H9 (cell line): ENCODE data around the gene TENM4. TPM values are rescaled to one million over a fixed set of nuclear protein-coding genes. Genes with fewer than 3 reads are reported as not detected.

Experiments used
- DNase-seq: peaks from one replicate; pipeline ENCODE4 v3.0.0-alpha.2; 2017
- H2AFZ ChIP-seq: one replicate; pipeline ENCODE4 v1.6.1; 2013; ENCODE audit warnings: mild to moderate bottlenecking, low read length, control low read depth, moderate library complexity
- H2AK5ac ChIP-seq: 2 replicates; pipeline ENCODE4 v1.6.1; 2013; ENCODE audit warnings: low read length, control low read depth, mixed read lengths; ENCODE audit not compliant: insufficient read length
- H2BK120ac ChIP-seq: one replicate; pipeline ENCODE4 v1.6.1; 2013; ENCODE audit warnings: low read depth, mild to moderate bottlenecking, low read length, control low read depth, inconsistent platforms; ENCODE audit not compliant: poor library complexity, severe bottlenecking
- H2BK12ac ChIP-seq: 2 replicates; pipeline ENCODE4 v1.6.1; 2013; ENCODE audit warnings: low read length, control low read depth, mixed read lengths, low read depth; ENCODE audit not compliant: insufficient read length
- H2BK15ac ChIP-seq: 2 replicates; pipeline ENCODE4 v1.6.1; 2013; ENCODE audit warnings: low read depth, low read length, control low read depth
- H2BK20ac ChIP-seq: one replicate; pipeline ENCODE4 v1.6.1; 2013; ENCODE audit warnings: low read depth, mild to moderate bottlenecking, low read length, control low read depth, inconsistent platforms; ENCODE audit not compliant: poor library complexity, severe bottlenecking
- H2BK5ac ChIP-seq: 2 replicates; pipeline ENCODE4 v1.6.1; 2013; ENCODE audit warnings: low read length, control low read depth, mixed read lengths; ENCODE audit not compliant: insufficient read length
- H3K14ac ChIP-seq: 2 replicates; pipeline ENCODE4 v1.6.1; 2013; ENCODE audit warnings: low read length, control low read depth; ENCODE audit not compliant: insufficient read depth
- H3K18ac ChIP-seq: 2 replicates; pipeline ENCODE4 v1.6.1; 2013; ENCODE audit warnings: low read depth, mild to moderate bottlenecking, mixed read lengths, low read length, control low read depth; ENCODE audit not compliant: insufficient read length
- H3K23ac ChIP-seq: 2 replicates; pipeline ENCODE4 v1.6.1; 2013; ENCODE audit warnings: low read length, control low read depth, mixed read lengths, low read depth; ENCODE audit not compliant: insufficient read length
- H3K23me2 ChIP-seq: 2 replicates; pipeline ENCODE4 v1.6.1; 2013; ENCODE audit warnings: low read depth, mild to moderate bottlenecking, mixed read lengths, low read length, control low read depth; ENCODE audit not compliant: insufficient read length, poor library complexity, severe bottlenecking
- H3K27ac ChIP-seq: 2 replicates; pipeline ENCODE4 v1.5.1; 2013; ENCODE audit warnings: low read length, control low read depth, mixed read lengths, low read depth; ENCODE audit not compliant: insufficient read length
- H3K27me3 ChIP-seq: 2 replicates; pipeline ENCODE4 v1.6.1; 2013; ENCODE audit warnings: low read length, control low read depth, inconsistent platforms; ENCODE audit not compliant: insufficient read depth
- H3K4ac ChIP-seq: 2 replicates; pipeline ENCODE4 v1.6.1; 2013; ENCODE audit warnings: low read depth, mild to moderate bottlenecking, control low read depth, inconsistent platforms, low read length, moderate library complexity
- H3K4me1 ChIP-seq: 2 replicates; pipeline ENCODE4 v1.6.1; 2013; ENCODE audit warnings: low read length, control low read depth, inconsistent platforms; ENCODE audit not compliant: insufficient read depth
- H3K4me2 ChIP-seq: 2 replicates; pipeline ENCODE4 v1.6.1; 2013; ENCODE audit warnings: low read length, control low read depth, mixed read lengths; ENCODE audit not compliant: insufficient read length, insufficient read depth
- H3K56ac ChIP-seq: 2 replicates; pipeline ENCODE4 v1.6.1; 2013; ENCODE audit warnings: low read depth, mild to moderate bottlenecking, mixed read lengths, low read length, control low read depth; ENCODE audit not compliant: insufficient read length
- H3K79me1 ChIP-seq: 2 replicates; pipeline ENCODE4 v1.6.1; 2013; ENCODE audit warnings: low read depth, mild to moderate bottlenecking, moderate library complexity, low read length, control low read depth, inconsistent platforms; ENCODE audit not compliant: insufficient read depth, poor library complexity, severe bottlenecking
- H3K79me2 ChIP-seq: 2 replicates; pipeline ENCODE4 v1.6.1; 2013; ENCODE audit warnings: low read length, control low read depth, inconsistent platforms; ENCODE audit not compliant: insufficient read depth
- H3K9ac ChIP-seq: 2 replicates; pipeline ENCODE4 v1.6.1; 2013; ENCODE audit warnings: low read length, control low read depth, mixed read lengths; ENCODE audit not compliant: insufficient read length; ENCODE audit errors: extremely low read depth
- H3K9me3 ChIP-seq: one replicate; pipeline ENCODE4 v1.6.1; 2013; ENCODE audit warnings: low read depth, low read length, inconsistent platforms; ENCODE audit not compliant: control insufficient read depth
- H3T11ph ChIP-seq: one replicate; pipeline ENCODE4 v1.6.1; 2013; ENCODE audit warnings: mild to moderate bottlenecking, low read length, control low read depth, inconsistent platforms
- H4K20me1 ChIP-seq: one replicate; pipeline ENCODE4 v1.6.1; 2013; ENCODE audit not compliant: control insufficient read depth, insufficient read length, insufficient read depth
- H4K5ac ChIP-seq: 2 replicates; pipeline ENCODE4 v1.6.1; 2013; ENCODE audit warnings: low read depth, mild to moderate bottlenecking, mixed read lengths, low read length, control low read depth; ENCODE audit not compliant: insufficient read length
- H4K8ac ChIP-seq: replicated peaks from 2 replicates; pipeline ENCODE4 v1.6.1; 2013; ENCODE audit warnings: low read length, control low read depth, mixed read lengths, low read depth; ENCODE audit not compliant: insufficient read length
- H4K91ac ChIP-seq: 2 replicates; pipeline ENCODE4 v1.6.1; 2013; ENCODE audit warnings: low read depth, mild to moderate bottlenecking, moderate library complexity, mixed read lengths, low read length, control low read depth; ENCODE audit not compliant: insufficient read length
- H3K27ac Mint-ChIP-seq, 3 experiments: 2 replicates in 2 of 3; 3 replicates in 1 of 3; pipeline ENCODE4 v1.8.0; 2020 to 2021; ENCODE audit warnings: mixed read lengths in 3 of 3, mild to moderate bottlenecking in 1 of 3, moderate library complexity in 1 of 3
- H3K27me3 Mint-ChIP-seq: 2 replicates; pipeline ENCODE4 v1.8.0; 2021; ENCODE audit warnings: low read depth, mild to moderate bottlenecking, moderate library complexity, mixed read lengths
- H3K36me3 Mint-ChIP-seq, 3 experiments: 2 replicates in 2 of 3; 3 replicates in 1 of 3; pipeline ENCODE4 v1.8.0; 2020 to 2021; ENCODE audit warnings: low read depth in 3 of 3, mixed read lengths in 3 of 3; ENCODE audit not compliant: insufficient read depth in 1 of 3
- H3K4me1 Mint-ChIP-seq, 2 experiments: 2 replicates each; pipeline ENCODE4 v1.8.0; 2020; ENCODE audit warnings: mixed read lengths in 2 of 2
- H3K4me3 Mint-ChIP-seq, 2 experiments: 2 replicates in 1 of 2; 3 replicates in 1 of 2; pipeline ENCODE4 v1.8.0; 2020 to 2021; ENCODE audit warnings: mild to moderate bottlenecking in 2 of 2, mixed read lengths in 2 of 2, moderate library complexity in 1 of 2
- H3K9me3 Mint-ChIP-seq, 2 experiments: 2 replicates in 1 of 2; 3 replicates in 1 of 2; pipeline ENCODE4 v1.8.0; 2020; ENCODE audit warnings: mild to moderate bottlenecking in 2 of 2, mixed read lengths in 2 of 2, moderate library complexity in 1 of 2
- CTCF ChIP-seq: fragments of 200-600 bp; sonication (generic); conservative IDR thresholded peaks from 3 replicates; pipeline ENCODE4 v1.8.0; 2021; ENCODE audit warnings: antibody characterized with exemption, mild to moderate bottlenecking
- WGBS: extraction: QIAGEN DNeasy Blood & Tissue Kit; methylation state at CpG from one replicate; pipeline ENCODE4 v1.1.7; 2013; ENCODE audit warnings: missing lambda C conversion rate, low lambda C conversion rate, mixed read lengths; ENCODE audit not compliant: insufficient read length; ENCODE audit errors: extremely low coverage; 5-methylcytosine and 5-hydroxymethylcytosine counted together
- total RNA-seq: library from RNA; stranded (reverse); gene quantifications from 2 replicates; pipeline ENCODE4 v1.2.1, GENCODE V29; 2021

The TENM4 gene
- total RNA-seq, 1 experiment from 2014 or later, result 4.6 TPM

GRCh38 chr11:78957476-78958245 is 483.2 kb downstream of the TENM4 start:
- no peak for TF ChIP-seq CTCF
- Histone ChIP-seq H4K5ac (no peak overlapping the region), H3K9ac (no peak overlapping the region), H3K23me2 (peaks cover 8% of the 10 kb centered on the region), H3K23ac (no peak overlapping the region), H2BK15ac (no peak overlapping the region), H3K79me1 (no peaks in the 10 kb centered on the region), H2AK5ac (no peak overlapping the region), H2BK5ac (no peak overlapping the region), H3K27me3 (no peaks in the 10 kb centered on the region; the same call in 1 of the 2 replicates), H3K4me1 (peaks cover 2% of the 10 kb centered on the region), H2BK12ac (no peak overlapping the region), H3K4ac (no peak overlapping the region), H3K27ac (no peak overlapping the region), H3T11ph (no peak overlapping the region), H3K79me2 (no peaks in the 10 kb centered on the region), H2BK20ac (no peak overlapping the region), H3K4me2 (no peak overlapping the region), H4K8ac (no peak overlapping the region), H4K20me1 (no peaks in the 10 kb centered on the region), H2BK120ac (no peak overlapping the region), H3K56ac (no peak overlapping the region), H2AFZ (no peak overlapping the region), H3K14ac (no peak overlapping the region), H3K18ac (no peak overlapping the region), H4K91ac (no peak overlapping the region), H3K9me3 (no peaks in the 10 kb centered on the region)
- Mint-ChIP-seq H3K27ac (no peak overlapping the region), H3K27me3 (peaks cover 22% of the 10 kb centered on the region), H3K4me1 (peaks cover 15 to 44% of the 10 kb centered on the region in 2 experiments), H3K4me3 (no peak overlapping the region), H3K36me3 (no peaks in the 10 kb centered on the region), H3K9me3 (no peaks in the 10 kb centered on the region)
- WGBS, result no CpG with 5 or more reads among the region's 5 CpGs
- no peak for DNase-seq
